DND-41 (cell line): ENCODE data around the gene TUBA4A.

Experiments
- ATAC-seq: fragments of 200-7000 bp; cut with Tn5 transposase; 3 replicates; pipeline ENCODE4 v1.9.1; 2021; ENCODE audit warnings: low read depth; ENCODE audit not compliant: insufficient read depth
- DNase-seq: peaks from one replicate; pipeline ENCODE4 v3.0.0-alpha.2; 2020
- H2AFZ ChIP-seq: 2 replicates; pipeline ENCODE4 v1.6.0; 2012; ENCODE audit warnings: low read depth, low read length
- H3K27ac ChIP-seq: 2 replicates; pipeline ENCODE4 v1.5.1; 2012; ENCODE audit warnings: low read length, inconsistent platforms
- H3K27me3 ChIP-seq: fragments of 200-600 bp; sonication (generic); 2 replicates; pipeline ENCODE4 v1.6.0; 2012; ENCODE audit warnings: low read length, mild to moderate bottlenecking, inconsistent platforms; ENCODE audit not compliant: insufficient read depth, poor library complexity
- H3K36me3 ChIP-seq: 2 replicates; pipeline ENCODE4 v1.5.1; 2012; ENCODE audit warnings: low read length, inconsistent platforms; ENCODE audit not compliant: insufficient read depth
- H3K4me1 ChIP-seq: 2 replicates; pipeline ENCODE4 v1.5.1; 2012; ENCODE audit warnings: mild to moderate bottlenecking, low read length; ENCODE audit not compliant: insufficient read depth
- H3K4me2 ChIP-seq: 2 replicates; pipeline ENCODE4 v1.6.0; 2012; ENCODE audit warnings: mild to moderate bottlenecking, moderate library complexity, low read length, inconsistent platforms; ENCODE audit not compliant: insufficient read depth
- H3K4me3 ChIP-seq, 2 experiments: fragments of 200-600 bp in 1 of 2; shearing (Covaris generic) in 1 of 2; 2 replicates each; pipeline ENCODE4 v1.5.1; 2012 to 2016; ENCODE audit warnings: inconsistent platforms in 2 of 2, low read length in 2 of 2, mild to moderate bottlenecking in 2 of 2, low read depth in 1 of 2, moderate library complexity in 1 of 2
- H3K79me2 ChIP-seq: 2 replicates; pipeline ENCODE4 v1.6.0; 2012; ENCODE audit warnings: low read length, inconsistent platforms; ENCODE audit not compliant: insufficient read depth
- H3K9ac ChIP-seq: 2 replicates; pipeline ENCODE4 v1.6.0; 2012; ENCODE audit warnings: low read depth, mild to moderate bottlenecking, inconsistent platforms, low read length, moderate library complexity
- H3K9me3 ChIP-seq: 2 replicates; pipeline ENCODE4 v1.5.1; 2012; ENCODE audit warnings: low read length, moderate library complexity, mild to moderate bottlenecking, inconsistent platforms; ENCODE audit not compliant: insufficient read depth, severe bottlenecking
- H4K20me1 ChIP-seq: 2 replicates; pipeline ENCODE4 v1.6.0; 2012; ENCODE audit warnings: low read length; ENCODE audit not compliant: insufficient read depth
- CTCF ChIP-seq: IDR thresholded peaks from 2 replicates; pipeline ENCODE4 v1.5.1; 2012; ENCODE audit warnings: borderline replicate concordance, low read length, moderate library complexity, mild to moderate bottlenecking; ENCODE audit not compliant: poor library complexity, severe bottlenecking; ENCODE audit errors: extremely low read depth
- EZH2 ChIP-seq: IDR thresholded peaks from 3 replicates; pipeline ENCODE4 v1.6.1; 2012; ENCODE audit warnings: borderline replicate concordance, low read depth, mild to moderate bottlenecking, moderate library complexity, low read length, inconsistent platforms; ENCODE audit not compliant: severe bottlenecking

Gene TUBA4A

GRCh38 chr2:219285373-219285735 is 31.6 kb upstream of the TUBA4A start:
- no peaks in the 10 kb centered on the region for H3K9me3 ChIP-seq
- H3K79me2 ChIP-seq, result no peaks in the 10 kb centered on the region
- peaks cover under 1% of the 10 kb centered on the region; the same call in 1 of the 2 replicates for H3K4me1 ChIP-seq
- H3K27ac ChIP-seq, result no peak overlapping the region
- TF ChIP-seq CTCF, result no peak
- TF ChIP-seq EZH2, result no peak
- no peaks in the 10 kb centered on the region for H3K27me3 ChIP-seq
- 0 out of 2 replicates have a peak, but pooled peaks cover 8% of the 10 kb centered on the region for H3K36me3 ChIP-seq
- H3K9ac ChIP-seq, result no peak overlapping the region
- H4K20me1 ChIP-seq, result no peaks in the 10 kb centered on the region; the same call in 1 of the 2 replicates
- H3K4me3 ChIP-seq, result no peak overlapping the region
- H2AFZ ChIP-seq, result no peak overlapping the region
- DNase-seq (no peak), ATAC-seq (no peak)
- H3K4me2 ChIP-seq, result no peak overlapping the region

- ATAC-seq (no peak), DNase-seq (no peak)
- no peak overlapping the region for H3K4me3 ChIP-seq
- no peaks in the 10 kb centered on the region; the same call in 1 of the 2 replicates for H4K20me1 ChIP-seq
- H3K27ac ChIP-seq, result no peak overlapping the region
- TF ChIP-seq EZH2 (no peak), CTCF (no peak)
- H3K9me3 ChIP-seq, result no peaks in the 10 kb centered on the region
- peaks cover 6% of the 10 kb centered on the region for H3K4me1 ChIP-seq
- H3K4me2 ChIP-seq, result no peak overlapping the region
- H3K9ac ChIP-seq, result no peak overlapping the region
- H2AFZ ChIP-seq, result no peak overlapping the region
- 0 out of 2 replicates have a peak, but pooled peaks cover 8% of the 10 kb centered on the region for H3K36me3 ChIP-seq
- no peaks in the 10 kb centered on the region for H3K27me3 ChIP-seq
- H3K79me2 ChIP-seq, result no peaks in the 10 kb centered on the region
Observed at GRCh38 chr2:219284501-219285372, 31.0 kb upstream of the TUBA4A start.

GRCh38 chr2:219282943-219283581 is 29.3 kb upstream of the TUBA4A start:
- Histone ChIP-seq H4K20me1 (no peaks in the 10 kb centered on the region; the same call in 1 of the 2 replicates), H3K4me3 (no peak overlapping the region), H2AFZ (no peak overlapping the region), H3K4me1 (peaks cover 20% of the 10 kb centered on the region), H3K36me3 (0 out of 2 replicates have a peak, but pooled peaks cover 8% of the 10 kb centered on the region), H3K27me3 (no peaks in the 10 kb centered on the region), H3K9ac (no peak overlapping the region), H3K4me2 (no peak overlapping the region), H3K9me3 (no peaks in the 10 kb centered on the region), H3K79me2 (no peaks in the 10 kb centered on the region), H3K27ac (no peak overlapping the region)
- TF ChIP-seq EZH2 (no peak), CTCF (no peak)
- ATAC-seq (no peak), DNase-seq (no peak)
